Transverse colon (tissue), 4 donors: ENCODE measurements around the gene STK32C.

Source experiments
- CTCF ChIP-seq, 5 experiments: fragments of 200-600 bp in 3 of 5; fragments of 450-650 bp in 2 of 5; sonication (generic) in 3 of 5; IDR thresholded peaks; 1 replicate in 2 of 5; 2 replicates in 3 of 5; pipeline ENCODE4 v1.5.1; 2016 to 2017; ENCODE audit warnings: antibody characterized with exemption in 5 of 5, inconsistent platforms in 3 of 5, mild to moderate bottlenecking in 2 of 5, moderate library complexity in 1 of 5
- EP300 ChIP-seq: sonication (generic); formaldehyde crosslinking; IDR thresholded peaks from one replicate; pipeline ENCODE4 v1.6.1; 2017; ENCODE audit warnings: antibody characterized with exemption, low read depth
- POLR2A ChIP-seq: fragments of 450-650 bp; IDR thresholded peaks from one replicate; pipeline ENCODE4 v1.6.1; 2016; ENCODE audit warnings: antibody characterized with exemption, mild to moderate bottlenecking, moderate library complexity
- POLR2AphosphoS5 ChIP-seq, 3 donors: sonication (generic); formaldehyde crosslinking; IDR thresholded peaks; one replicate each; pipeline ENCODE4 v1.6.1; 2016; ENCODE audit warnings: antibody characterized with exemption in 3 of 3

- TF ChIP-seq CTCF (IDR thresholded peaks at IDR 0.05) = no peak
- TF ChIP-seq EP300 = no peak
- TF ChIP-seq POLR2A = no peak
- TF ChIP-seq POLR2AphosphoS5 (IDR thresholded peaks at IDR 0.05) = no peak
Observed at GRCh38 chr10:132314336-132314735, 6.6 kb upstream of the STK32C start.
